H9 (cell line): ENCODE results near the gene EIF2S2. TPM values are rescaled to one million over a fixed set of nuclear protein-coding genes. Genes with fewer than 3 reads are reported as not detected.
A peak's percentile ranks its signal among the peaks of the same experiment; 100 is the strongest.

ENCODE experiments used
- DNase-seq: peaks from one replicate; pipeline ENCODE4 v3.0.0-alpha.2; 2017
- H2AFZ ChIP-seq: one replicate; pipeline ENCODE4 v1.6.1; 2013; ENCODE audit warnings: mild to moderate bottlenecking, low read length, control low read depth, moderate library complexity
- H2AK5ac ChIP-seq: 2 replicates; pipeline ENCODE4 v1.6.1; 2013; ENCODE audit warnings: low read length, control low read depth, mixed read lengths; ENCODE audit not compliant: insufficient read length
- H2BK120ac ChIP-seq: one replicate; pipeline ENCODE4 v1.6.1; 2013; ENCODE audit warnings: low read depth, mild to moderate bottlenecking, low read length, control low read depth, inconsistent platforms; ENCODE audit not compliant: poor library complexity, severe bottlenecking
- H2BK12ac ChIP-seq: 2 replicates; pipeline ENCODE4 v1.6.1; 2013; ENCODE audit warnings: low read length, control low read depth, mixed read lengths, low read depth; ENCODE audit not compliant: insufficient read length
- H2BK15ac ChIP-seq: 2 replicates; pipeline ENCODE4 v1.6.1; 2013; ENCODE audit warnings: low read depth, low read length, control low read depth
- H2BK20ac ChIP-seq: one replicate; pipeline ENCODE4 v1.6.1; 2013; ENCODE audit warnings: low read depth, mild to moderate bottlenecking, low read length, control low read depth, inconsistent platforms; ENCODE audit not compliant: poor library complexity, severe bottlenecking
- H2BK5ac ChIP-seq: 2 replicates; pipeline ENCODE4 v1.6.1; 2013; ENCODE audit warnings: low read length, control low read depth, mixed read lengths; ENCODE audit not compliant: insufficient read length
- H3K14ac ChIP-seq: 2 replicates; pipeline ENCODE4 v1.6.1; 2013; ENCODE audit warnings: low read length, control low read depth; ENCODE audit not compliant: insufficient read depth
- H3K18ac ChIP-seq: 2 replicates; pipeline ENCODE4 v1.6.1; 2013; ENCODE audit warnings: low read depth, mild to moderate bottlenecking, mixed read lengths, low read length, control low read depth; ENCODE audit not compliant: insufficient read length
- H3K23ac ChIP-seq: 2 replicates; pipeline ENCODE4 v1.6.1; 2013; ENCODE audit warnings: low read length, control low read depth, mixed read lengths, low read depth; ENCODE audit not compliant: insufficient read length
- H3K23me2 ChIP-seq: 2 replicates; pipeline ENCODE4 v1.6.1; 2013; ENCODE audit warnings: low read depth, mild to moderate bottlenecking, mixed read lengths, low read length, control low read depth; ENCODE audit not compliant: insufficient read length, poor library complexity, severe bottlenecking
- H3K27ac ChIP-seq: 2 replicates; pipeline ENCODE4 v1.5.1; 2013; ENCODE audit warnings: low read length, control low read depth, mixed read lengths, low read depth; ENCODE audit not compliant: insufficient read length
- H3K27me3 ChIP-seq: 2 replicates; pipeline ENCODE4 v1.6.1; 2013; ENCODE audit warnings: low read length, control low read depth, inconsistent platforms; ENCODE audit not compliant: insufficient read depth
- H3K4ac ChIP-seq: 2 replicates; pipeline ENCODE4 v1.6.1; 2013; ENCODE audit warnings: low read depth, mild to moderate bottlenecking, control low read depth, inconsistent platforms, low read length, moderate library complexity
- H3K4me1 ChIP-seq: 2 replicates; pipeline ENCODE4 v1.6.1; 2013; ENCODE audit warnings: low read length, control low read depth, inconsistent platforms; ENCODE audit not compliant: insufficient read depth
- H3K4me2 ChIP-seq: 2 replicates; pipeline ENCODE4 v1.6.1; 2013; ENCODE audit warnings: low read length, control low read depth, mixed read lengths; ENCODE audit not compliant: insufficient read length, insufficient read depth
- H3K56ac ChIP-seq: 2 replicates; pipeline ENCODE4 v1.6.1; 2013; ENCODE audit warnings: low read depth, mild to moderate bottlenecking, mixed read lengths, low read length, control low read depth; ENCODE audit not compliant: insufficient read length
- H3K79me1 ChIP-seq: 2 replicates; pipeline ENCODE4 v1.6.1; 2013; ENCODE audit warnings: low read depth, mild to moderate bottlenecking, moderate library complexity, low read length, control low read depth, inconsistent platforms; ENCODE audit not compliant: insufficient read depth, poor library complexity, severe bottlenecking
- H3K79me2 ChIP-seq: 2 replicates; pipeline ENCODE4 v1.6.1; 2013; ENCODE audit warnings: low read length, control low read depth, inconsistent platforms; ENCODE audit not compliant: insufficient read depth
- H3K9ac ChIP-seq: 2 replicates; pipeline ENCODE4 v1.6.1; 2013; ENCODE audit warnings: low read length, control low read depth, mixed read lengths; ENCODE audit not compliant: insufficient read length; ENCODE audit errors: extremely low read depth
- H3K9me3 ChIP-seq: one replicate; pipeline ENCODE4 v1.6.1; 2013; ENCODE audit warnings: low read depth, low read length, inconsistent platforms; ENCODE audit not compliant: control insufficient read depth
- H3T11ph ChIP-seq: one replicate; pipeline ENCODE4 v1.6.1; 2013; ENCODE audit warnings: mild to moderate bottlenecking, low read length, control low read depth, inconsistent platforms
- H4K20me1 ChIP-seq: one replicate; pipeline ENCODE4 v1.6.1; 2013; ENCODE audit not compliant: control insufficient read depth, insufficient read length, insufficient read depth
- H4K5ac ChIP-seq: 2 replicates; pipeline ENCODE4 v1.6.1; 2013; ENCODE audit warnings: low read depth, mild to moderate bottlenecking, mixed read lengths, low read length, control low read depth; ENCODE audit not compliant: insufficient read length
- H4K8ac ChIP-seq: replicated peaks from 2 replicates; pipeline ENCODE4 v1.6.1; 2013; ENCODE audit warnings: low read length, control low read depth, mixed read lengths, low read depth; ENCODE audit not compliant: insufficient read length
- H4K91ac ChIP-seq: 2 replicates; pipeline ENCODE4 v1.6.1; 2013; ENCODE audit warnings: low read depth, mild to moderate bottlenecking, moderate library complexity, mixed read lengths, low read length, control low read depth; ENCODE audit not compliant: insufficient read length
- H3K27ac Mint-ChIP-seq, 3 experiments: 2 replicates in 2 of 3; 3 replicates in 1 of 3; pipeline ENCODE4 v1.8.0; 2020 to 2021; ENCODE audit warnings: mixed read lengths in 3 of 3, mild to moderate bottlenecking in 1 of 3, moderate library complexity in 1 of 3
- H3K27me3 Mint-ChIP-seq: 2 replicates; pipeline ENCODE4 v1.8.0; 2021; ENCODE audit warnings: low read depth, mild to moderate bottlenecking, moderate library complexity, mixed read lengths
- H3K36me3 Mint-ChIP-seq, 3 experiments: 2 replicates in 2 of 3; 3 replicates in 1 of 3; pipeline ENCODE4 v1.8.0; 2020 to 2021; ENCODE audit warnings: low read depth in 3 of 3, mixed read lengths in 3 of 3; ENCODE audit not compliant: insufficient read depth in 1 of 3
- H3K4me1 Mint-ChIP-seq, 2 experiments: 2 replicates each; pipeline ENCODE4 v1.8.0; 2020; ENCODE audit warnings: mixed read lengths in 2 of 2
- H3K4me3 Mint-ChIP-seq, 2 experiments: 2 replicates in 1 of 2; 3 replicates in 1 of 2; pipeline ENCODE4 v1.8.0; 2020 to 2021; ENCODE audit warnings: mild to moderate bottlenecking in 2 of 2, mixed read lengths in 2 of 2, moderate library complexity in 1 of 2
- H3K9me3 Mint-ChIP-seq, 2 experiments: 2 replicates in 1 of 2; 3 replicates in 1 of 2; pipeline ENCODE4 v1.8.0; 2020; ENCODE audit warnings: mild to moderate bottlenecking in 2 of 2, mixed read lengths in 2 of 2, moderate library complexity in 1 of 2
- WGBS: extraction: QIAGEN DNeasy Blood & Tissue Kit; methylation state at CpG from one replicate; pipeline ENCODE4 v1.1.7; 2013; ENCODE audit warnings: missing lambda C conversion rate, low lambda C conversion rate, mixed read lengths; ENCODE audit not compliant: insufficient read length; ENCODE audit errors: extremely low coverage; 5-methylcytosine and 5-hydroxymethylcytosine counted together
- total RNA-seq: library from RNA; stranded (reverse); gene quantifications from 2 replicates; pipeline ENCODE4 v1.2.1, GENCODE V29; 2021
- TF ChIP-seq, protein P1 (sequence below): fragments of 200-600 bp; sonication (generic); conservative IDR thresholded peaks from 3 replicates; pipeline ENCODE4 v1.8.0; 2021; ENCODE audit warnings: antibody characterized with exemption, mild to moderate bottlenecking

Gene EIF2S2
- total RNA-seq, 1 experiment from 2014 or later = 188 TPM

DNA sequence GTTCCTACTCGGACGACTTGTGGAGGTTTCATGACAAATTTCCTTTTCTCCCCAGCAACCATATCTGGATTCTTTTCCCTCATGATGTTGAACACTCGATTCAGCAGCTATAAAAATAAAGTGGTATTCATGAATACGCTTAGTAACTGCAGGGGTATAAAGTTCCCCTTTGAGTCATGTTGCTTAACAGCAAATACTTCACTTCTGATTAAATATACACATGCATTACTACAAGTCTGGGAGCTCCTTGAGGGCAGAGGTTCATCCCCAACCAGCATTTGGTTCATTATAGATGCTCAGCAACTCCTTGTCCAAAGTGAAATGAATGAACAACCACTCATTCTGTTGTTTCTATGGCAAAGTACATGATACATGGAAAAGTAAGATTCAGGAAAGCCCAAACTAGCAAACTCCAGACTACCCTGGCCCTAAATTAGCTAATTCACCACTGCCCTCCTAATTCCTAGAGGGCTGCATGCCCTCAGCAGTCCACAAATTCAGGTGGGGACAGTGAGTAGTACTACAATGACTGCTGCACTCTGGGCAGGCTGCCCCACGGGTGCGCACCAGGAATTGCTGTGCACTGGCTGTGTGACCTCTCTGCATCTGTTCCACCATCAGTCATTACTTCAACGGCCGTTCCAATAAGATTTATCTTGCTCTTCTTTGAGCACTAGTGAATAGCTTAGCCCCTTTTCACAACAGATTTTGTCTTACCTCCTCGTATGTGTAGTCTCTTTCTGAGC is 15.2 kb downstream of the EIF2S2 start:
- no peak overlapping the region for H2BK120ac ChIP-seq
- H2BK20ac ChIP-seq = no peak overlapping the region
- no peak overlapping the region for H2BK15ac ChIP-seq
- no peak overlapping the region for H3K4me3 Mint-ChIP-seq
- no peaks in the 10 kb centered on the region for H3K27me3 ChIP-seq
- DNase-seq = no peak
- no peak overlapping the region for H4K8ac ChIP-seq
- H3K79me2 ChIP-seq = no peaks in the 10 kb centered on the region
- H3K4ac ChIP-seq = no peak overlapping the region
- WGBS = no CpG with 5 or more reads among the region's 9 CpGs
- H3K27ac Mint-ChIP-seq = peak overlapping the region in 1 of 3 experiments; percentile 78; a peak in 2 of 7 replicates
- TF ChIP-seq, protein P1, sequence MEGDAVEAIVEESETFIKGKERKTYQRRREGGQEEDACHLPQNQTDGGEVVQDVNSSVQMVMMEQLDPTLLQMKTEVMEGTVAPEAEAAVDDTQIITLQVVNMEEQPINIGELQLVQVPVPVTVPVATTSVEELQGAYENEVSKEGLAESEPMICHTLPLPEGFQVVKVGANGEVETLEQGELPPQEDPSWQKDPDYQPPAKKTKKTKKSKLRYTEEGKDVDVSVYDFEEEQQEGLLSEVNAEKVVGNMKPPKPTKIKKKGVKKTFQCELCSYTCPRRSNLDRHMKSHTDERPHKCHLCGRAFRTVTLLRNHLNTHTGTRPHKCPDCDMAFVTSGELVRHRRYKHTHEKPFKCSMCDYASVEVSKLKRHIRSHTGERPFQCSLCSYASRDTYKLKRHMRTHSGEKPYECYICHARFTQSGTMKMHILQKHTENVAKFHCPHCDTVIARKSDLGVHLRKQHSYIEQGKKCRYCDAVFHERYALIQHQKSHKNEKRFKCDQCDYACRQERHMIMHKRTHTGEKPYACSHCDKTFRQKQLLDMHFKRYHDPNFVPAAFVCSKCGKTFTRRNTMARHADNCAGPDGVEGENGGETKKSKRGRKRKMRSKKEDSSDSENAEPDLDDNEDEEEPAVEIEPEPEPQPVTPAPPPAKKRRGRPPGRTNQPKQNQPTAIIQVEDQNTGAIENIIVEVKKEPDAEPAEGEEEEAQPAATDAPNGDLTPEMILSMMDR = no peak
- H3K27ac ChIP-seq = no peak overlapping the region
- no peak overlapping the region for H4K5ac ChIP-seq
- H3K4me1 Mint-ChIP-seq = no peaks in the 10 kb centered on the region
- H3K4me1 ChIP-seq = no peaks in the 10 kb centered on the region
- no peaks in the 10 kb centered on the region for H3K27me3 Mint-ChIP-seq
- no peak overlapping the region for H3K14ac ChIP-seq
- H3K9ac ChIP-seq = no peak overlapping the region
- H2BK12ac ChIP-seq = no peak overlapping the region
- H4K91ac ChIP-seq = no peak overlapping the region
- H3K36me3 Mint-ChIP-seq = peaks cover 65 to 98% (median 94%) of the 10 kb centered on the region in 3 experiments
- no peak overlapping the region for H2AFZ ChIP-seq
- no peak overlapping the region for H3K4me2 ChIP-seq
- H4K20me1 ChIP-seq = no peaks in the 10 kb centered on the region
- no peak overlapping the region for H2BK5ac ChIP-seq
- no peak overlapping the region for H3T11ph ChIP-seq
- no peaks in the 10 kb centered on the region for H3K23me2 ChIP-seq
- H3K9me3 ChIP-seq = no peaks in the 10 kb centered on the region
- H3K79me1 ChIP-seq = no peaks in the 10 kb centered on the region
- no peak overlapping the region for H3K18ac ChIP-seq
- no peak overlapping the region for H2AK5ac ChIP-seq
- no peak overlapping the region for H3K23ac ChIP-seq
- H3K9me3 Mint-ChIP-seq = no peaks in the 10 kb centered on the region
- no peak overlapping the region for H3K56ac ChIP-seq
